GM19351 (cell line): ENCODE data around the gene CFAP92.

Source experiments
- ATAC-seq: cut with Tn5 transposase; IDR thresholded peaks from one replicate; pipeline ENCODE4 v1.9.1; 2021; ENCODE audit warnings: mild to moderate bottlenecking, moderate library complexity; ENCODE audit not compliant: unreplicated experiment

Gene CFAP92

GRCh38 chr3:129006864-129007263 is 13.0 kb upstream of the CFAP92 start:
- ATAC-seq = no peak

GRCh38 chr3:129005526-129006303 is 11.8 kb upstream of the CFAP92 start:
- ATAC-seq = no peak

GRCh38 chr3:129004639-129005295 is 10.9 kb upstream of the CFAP92 start:
- ATAC-seq = no peak

DNA sequence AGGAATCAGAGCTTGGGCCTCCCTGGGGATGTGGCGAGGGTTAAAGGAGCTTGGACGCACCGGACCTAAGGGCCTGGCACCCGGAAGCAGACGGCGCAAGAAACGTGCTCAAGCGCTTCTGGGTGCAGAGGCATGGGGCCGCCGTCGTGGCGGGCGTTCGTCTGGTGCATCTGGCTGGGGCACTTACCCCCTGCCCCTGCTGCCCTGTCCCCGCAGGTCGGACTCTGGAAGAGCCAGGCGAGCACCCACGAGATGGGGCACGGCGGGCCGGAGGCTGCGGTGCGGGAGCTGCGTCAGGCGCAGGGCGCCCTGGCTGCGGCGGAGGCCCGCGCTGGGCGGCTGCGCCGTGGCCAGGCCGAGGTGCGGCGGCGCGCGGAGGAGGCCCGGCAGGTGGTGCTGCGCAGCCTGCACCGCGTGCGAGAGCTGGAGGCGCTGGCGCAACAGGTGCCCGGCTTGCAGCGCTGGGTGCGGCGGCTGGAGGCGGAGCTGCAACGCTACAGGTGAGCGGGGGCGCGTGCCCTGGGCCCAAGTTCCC is 9.8 kb upstream of the CFAP92 start:
- no peak for ATAC-seq

- no peak for ATAC-seq
Measured at GRCh38 chr3:129002573-129003569, 9.0 kb upstream of the CFAP92 start.

- no peak for ATAC-seq
Measured at GRCh38 chr3:129001806-129002572, 8.1 kb upstream of the CFAP92 start.

GRCh38 chr3:129001101-129001805 is 7.4 kb upstream of the CFAP92 start, which contains the start of gene EFCC1:
TSS of gene EFCC1 (plus strand) at chr3:129001304. CDS start at chr3:129001629, 325 bp downstream.
- ATAC-seq = no peak

GRCh38 chr3:129000742-129001100 is 6.8 kb upstream of the CFAP92 start:
- no peak for ATAC-seq

DNA sequence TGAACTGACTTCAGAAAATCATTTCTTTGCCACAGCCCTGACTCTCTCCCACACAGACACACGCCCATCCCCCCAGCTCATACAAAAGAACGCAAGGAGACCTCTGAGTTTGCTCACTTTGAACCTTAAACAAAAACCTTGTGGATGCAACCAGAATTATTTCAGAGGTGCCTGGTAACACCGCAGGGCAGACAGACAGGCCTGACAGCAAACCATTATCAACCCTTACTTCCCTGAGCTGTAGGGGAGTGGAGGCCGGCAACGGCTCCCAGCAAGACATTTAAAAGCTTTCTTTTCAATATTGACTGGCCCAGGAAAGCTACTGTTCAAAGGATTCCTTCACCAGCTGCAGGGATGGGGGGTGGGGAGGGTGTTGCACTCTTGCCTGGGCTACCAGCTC is 5.2 kb upstream of the CFAP92 start:
- no peak for ATAC-seq

DNA sequence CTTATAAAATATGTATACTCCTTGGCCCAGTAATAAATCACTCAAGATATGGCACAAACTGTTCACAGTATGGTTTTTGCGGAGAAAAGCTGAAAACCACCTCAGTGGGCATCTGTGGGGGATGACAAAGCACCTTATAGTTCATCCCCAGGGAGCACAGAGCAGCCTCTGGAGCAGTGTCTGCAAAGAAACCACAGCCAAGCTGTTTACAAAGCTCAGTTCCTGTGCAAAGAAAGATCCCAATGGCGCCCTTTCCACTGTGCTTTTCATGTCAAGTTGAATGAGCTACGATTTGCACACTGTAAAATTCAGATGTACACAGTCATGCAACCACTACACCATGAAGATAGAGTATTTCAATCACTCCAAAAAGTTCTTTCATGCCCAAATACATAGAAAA is 4.7 kb upstream of the CFAP92 start:
- no peak for ATAC-seq

- ATAC-seq = no peak
Measured at GRCh38 chr3:128997486-128998133, 3.7 kb upstream of the CFAP92 start.

GRCh38 chr3:128996726-128997125 is 2.9 kb upstream of the CFAP92 start:
- no peak for ATAC-seq

- no peak for ATAC-seq
Measured at GRCh38 chr3:128996200-128996599, 2.3 kb upstream of the CFAP92 start.

- ATAC-seq = no peak
Measured at GRCh38 chr3:128995737-128996136, 1.9 kb upstream of the CFAP92 start.

GRCh38 chr3:128994581-128995546 is 988 bp upstream of the CFAP92 start:
- no peak for ATAC-seq

- ATAC-seq = no peak
Measured at GRCh38 chr3:128994173-128994512, 267 bp upstream of the CFAP92 start.

- ATAC-seq = no peak
Measured at GRCh38 chr3:128992926-128993460, 883 bp downstream of the CFAP92 start.

DNA sequence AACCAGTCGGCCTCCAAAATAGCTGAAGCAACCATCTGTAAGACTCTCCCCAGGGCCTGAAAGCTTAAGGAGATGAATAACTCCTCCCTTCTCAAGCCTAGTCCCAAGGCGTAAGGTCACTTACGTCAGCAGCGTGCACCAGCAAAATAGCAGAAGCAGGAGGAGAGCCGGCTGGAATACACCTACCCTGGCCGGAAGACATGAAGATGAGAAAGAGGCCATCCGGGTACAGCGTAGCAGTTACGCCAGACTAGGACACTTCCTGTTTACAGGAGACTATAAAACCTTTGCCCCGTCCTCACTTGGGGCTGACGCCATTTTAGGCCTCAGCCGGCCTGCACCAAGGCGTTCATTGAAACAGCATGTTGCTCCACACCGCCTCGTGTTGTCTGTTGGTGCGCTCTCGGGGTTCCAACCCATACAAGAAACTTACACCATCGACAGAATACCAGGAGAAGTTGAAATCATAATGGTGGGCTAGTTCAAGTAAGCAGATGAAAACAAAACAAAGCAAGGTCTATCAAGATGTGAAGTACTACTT is 2.5 kb downstream of the CFAP92 start:
- ATAC-seq = no peak
